H1 (cell line): ENCODE measurements around the gene PDRG1. TPM values are rescaled to one million over a fixed set of nuclear protein-coding genes. Genes with fewer than 3 reads are reported as not detected.

Experiments
- CTCF ChIA-PET: fragments of 300-600 bp; sonication (Branson Sonifier 250); formaldehyde crosslinking; loops from one replicate; lab custom pipeline; 2021; ENCODE audit not compliant: partially characterized antibody; lab: Charles Lee
- POLR2A ChIA-PET: fragments of 300-600 bp; sonication (Branson Sonifier 250); formaldehyde crosslinking; loops from one replicate; lab custom pipeline; 2021; ENCODE audit warnings: inconsistent platforms; ENCODE audit not compliant: partially characterized antibody; lab: Charles Lee
- DNase-seq, 2 experiments: peaks; one replicate each; pipeline versions ENCODE4 v3.0.0 to v3.0.0-alpha.2; 2010 to 2022; ENCODE audit warnings: low spot score in 2 of 2, low read depth in 1 of 2, mixed read lengths in 1 of 2
- FAIRE-seq: peaks from 2 replicates; lab custom pipeline; 2011; peaks lifted over from hg19 to GRCh38; lab: Jason Lieb, UNC
- H2AFZ ChIP-seq: 2 replicates; pipeline ENCODE4 v1.8.1; 2012; ENCODE audit warnings: low read length, inconsistent platforms
- H2AK5ac ChIP-seq: 2 replicates; pipeline ENCODE4 v1.6.1; 2013; ENCODE audit warnings: low read depth, low read length
- H2BK120ac ChIP-seq: replicated peaks from 2 replicates; pipeline ENCODE3; 2013; ENCODE audit warnings: low read depth, low read length, inconsistent platforms
- H2BK12ac ChIP-seq: 2 replicates; pipeline ENCODE4 v1.6.1; 2013; ENCODE audit warnings: low read depth, low read length
- H2BK15ac ChIP-seq: 2 replicates; pipeline ENCODE4 v1.6.1; 2013; ENCODE audit warnings: low read length
- H2BK20ac ChIP-seq: 2 replicates; pipeline ENCODE4 v1.6.1; 2013; ENCODE audit warnings: low read length
- H2BK5ac ChIP-seq: 2 replicates; pipeline ENCODE4 v1.6.1; 2013; ENCODE audit warnings: low read depth, low read length
- H3K14ac ChIP-seq: 2 replicates; pipeline ENCODE4 v1.6.1; 2013; ENCODE audit warnings: inconsistent platforms; ENCODE audit not compliant: insufficient read length
- H3K18ac ChIP-seq: 2 replicates; pipeline ENCODE4 v1.6.1; 2013; ENCODE audit warnings: low read length; ENCODE audit errors: extremely low read depth
- H3K23ac ChIP-seq: 2 replicates; pipeline ENCODE4 v1.6.1; 2013; ENCODE audit warnings: inconsistent platforms; ENCODE audit not compliant: insufficient read length
- H3K23me2 ChIP-seq: 2 replicates; pipeline ENCODE4 v1.6.1; 2013; ENCODE audit warnings: low read depth, low read length
- H3K27ac ChIP-seq: 2 replicates; pipeline ENCODE4 v1.6.1; 2011; ENCODE audit warnings: low read depth, low read length, inconsistent platforms
- H3K27me3 ChIP-seq, 4 experiments: replicated peaks in 1 of 4; 1 replicate in 1 of 4; 2 replicates in 3 of 4; pipeline versions ENCODE4 v1.6.1 to v1.8.1; 2011 to 2013; ENCODE audit warnings: low read length in 3 of 4, mild to moderate bottlenecking in 3 of 4, inconsistent platforms in 2 of 4, mixed read lengths in 2 of 4, moderate library complexity in 1 of 4; ENCODE audit not compliant: control insufficient read depth in 3 of 4, insufficient read depth in 3 of 4; ENCODE audit errors: extremely low read depth in 1 of 4
- H3K36me3 ChIP-seq, 4 experiments: 2 replicates each; pipeline versions ENCODE4 v1.6.1 to v1.8.1; 2011 to 2013; ENCODE audit warnings: mild to moderate bottlenecking in 4 of 4, low read length in 3 of 4, moderate library complexity in 2 of 4, control low read depth in 1 of 4, inconsistent platforms in 1 of 4; ENCODE audit not compliant: insufficient read depth in 4 of 4, control insufficient read depth in 2 of 4
- H3K4ac ChIP-seq: replicated peaks from 2 replicates; pipeline ENCODE3; 2013; ENCODE audit warnings: low read length, low read depth, mixed read lengths, inconsistent platforms; ENCODE audit not compliant: insufficient read length
- H3K4me1 ChIP-seq, 4 experiments: replicated peaks in 1 of 4; 1 replicate in 1 of 4; 2 replicates in 3 of 4; pipeline versions ENCODE4 v1.6.1 to v1.8.1; 2011 to 2013; ENCODE audit warnings: low read length in 3 of 4, inconsistent platforms in 2 of 4, mixed read lengths in 1 of 4; ENCODE audit not compliant: insufficient read depth in 4 of 4, control insufficient read depth in 3 of 4
- H3K4me2 ChIP-seq, 2 experiments: 2 replicates each; pipeline versions ENCODE4 v1.6.1 to v1.8.1; 2011 to 2013; ENCODE audit warnings: low read depth in 2 of 2, low read length in 2 of 2, control low read depth in 1 of 2, inconsistent platforms in 1 of 2, mild to moderate bottlenecking in 1 of 2; ENCODE audit not compliant: insufficient read depth in 1 of 2
- H3K4me3 ChIP-seq, 4 experiments: fragments of 200-600, 300-600 bp in 1 of 4; sonication (generic), shearing (Covaris generic), sonication (Bioruptor Twin) in 1 of 4; 2 replicates each; pipeline versions ENCODE4 v1.5.1 to v1.8.1; 2011 to 2016; ENCODE audit warnings: low read length in 4 of 4, low read depth in 3 of 4, control low read depth in 2 of 4, inconsistent platforms in 2 of 4, mild to moderate bottlenecking in 2 of 4, mixed read lengths in 1 of 4, moderate library complexity in 1 of 4; ENCODE audit not compliant: insufficient read depth in 2 of 4; ENCODE audit errors: extremely low read depth in 1 of 4
- H3K56ac ChIP-seq: replicated peaks from 2 replicates; pipeline ENCODE3; 2013; ENCODE audit warnings: low read depth, mild to moderate bottlenecking, mixed read lengths, low read length, inconsistent platforms; ENCODE audit not compliant: insufficient read length
- H3K79me1 ChIP-seq: 2 replicates; pipeline ENCODE4 v1.6.1; 2013; ENCODE audit warnings: low read depth, low read length, control low read depth
- H3K79me2 ChIP-seq, 2 experiments: 2 replicates each; pipeline versions ENCODE4 v1.6.1 to v1.8.1; 2012 to 2013; ENCODE audit warnings: low read length in 2 of 2, mild to moderate bottlenecking in 2 of 2, inconsistent platforms in 1 of 2; ENCODE audit not compliant: insufficient read depth in 2 of 2, control insufficient read depth in 1 of 2
- H3K9ac ChIP-seq, 4 experiments: replicated peaks in 1 of 4; 1 replicate in 1 of 4; 2 replicates in 3 of 4; pipeline versions ENCODE4 v1.6.1 to v1.8.1; 2011 to 2013; ENCODE audit warnings: low read depth in 3 of 4, low read length in 3 of 4, control low read depth in 2 of 4, mild to moderate bottlenecking in 2 of 4, moderate library complexity in 2 of 4, inconsistent platforms in 1 of 4; ENCODE audit errors: extremely low read depth in 1 of 4
- H3K9me3 ChIP-seq, 2 experiments: 2 replicates each; pipeline versions ENCODE4 v1.6.1 to v1.8.1; 2012 to 2013; ENCODE audit warnings: mild to moderate bottlenecking in 2 of 2, moderate library complexity in 2 of 2, control low read depth in 1 of 2, inconsistent platforms in 1 of 2, low read depth in 1 of 2, low read length in 1 of 2, mixed read lengths in 1 of 2; ENCODE audit not compliant: insufficient read depth in 2 of 2
- H4K20me1 ChIP-seq, 2 experiments: replicated peaks in 1 of 2; 2 replicates each; pipeline versions ENCODE3 to v1.8.1; 2011 to 2013; ENCODE audit warnings: inconsistent platforms in 2 of 2, low read length in 2 of 2, mild to moderate bottlenecking in 1 of 2; ENCODE audit not compliant: insufficient read depth in 2 of 2, control insufficient read depth in 1 of 2
- H4K5ac ChIP-seq: 2 replicates; pipeline ENCODE4 v1.6.1; 2013; ENCODE audit warnings: low read length, low read depth, mixed read lengths, inconsistent platforms; ENCODE audit not compliant: insufficient read length
- H4K8ac ChIP-seq: 2 replicates; pipeline ENCODE4 v1.8.0; 2013; ENCODE audit warnings: mild to moderate bottlenecking, moderate library complexity, low read length, inconsistent platforms; ENCODE audit not compliant: insufficient read depth; ENCODE audit errors: extremely low read depth
- H4K91ac ChIP-seq: replicated peaks from 2 replicates; pipeline ENCODE3; 2013; ENCODE audit warnings: low read length, mixed read lengths, inconsistent platforms; ENCODE audit not compliant: insufficient read length
- EGR1 ChIP-seq: IDR thresholded peaks from 2 replicates; pipeline ENCODE4 v1.6.1; 2011; ENCODE audit warnings: low read depth, low read length, borderline replicate concordance
- POLR2AphosphoS5 ChIP-seq: IDR thresholded peaks from 2 replicates; pipeline ENCODE4 v1.6.1; 2011; ENCODE audit warnings: low read depth, low read length
- SIX5 ChIP-seq: IDR thresholded peaks from 2 replicates; pipeline ENCODE4 v1.6.1; 2011; ENCODE audit warnings: mild to moderate bottlenecking, low read depth, low read length
- WGBS, 2 experiments: shearing (Covaris generic) in 1 of 2; methylation state at CpG; one replicate each; pipeline versions ENCODE4 v1.1.6 to v1.1.7; 2013 to 2015; ENCODE audit warnings: low lambda C conversion rate in 2 of 2, mixed read lengths in 2 of 2, inconsistent platforms in 1 of 2, low coverage in 1 of 2, missing lambda C conversion rate in 1 of 2; ENCODE audit not compliant: insufficient replicate concordance in 2 of 2, insufficient coverage in 1 of 2, insufficient read length in 1 of 2; ENCODE audit errors: extremely low coverage in 1 of 2, missing lambda C conversion rate in 1 of 2; 5-methylcytosine and 5-hydroxymethylcytosine counted together
- polyA plus RNA-seq, 7 experiments: library from polyadenylated mRNA; depleted of rRNA in 3 of 7; stranded (reverse) in 5 of 7; unstranded in 2 of 7; fragments of >200 nt in 5 of 7; fragments of 200-250 nt in 2 of 7; gene quantifications; 1 replicate in 5 of 7; 2 replicates in 1 of 7; 4 replicates in 1 of 7; pipeline versions ENCODE4 v1.2.1 to v1.2.3, GENCODE V29; 2011 to 2013; ENCODE audit warnings: missing spikeins in 2 of 7, mixed read lengths in 2 of 7
- total RNA-seq: library from RNA; stranded (reverse); fragmentation: NEBNext Ultra II Directional; extraction: Animal tissue kit (Norgen Biotek cat#: 25700); gene quantifications from 2 replicates; pipeline ENCODE4 v1.2.1, GENCODE V29; 2021

PDRG1 gene
- total and polyA plus RNA-seq, 2 of the 8 experiments (the other 6 are each of a cell fraction or from before 2014, with no cell fraction given), result 14.2 to 20.8 TPM

GRCh38 chr20:31991339-31991705, 39.5 kb upstream of the PDRG1 start:
- no peak overlapping the region for H3K4ac ChIP-seq
- no peak overlapping the region for H3K9ac ChIP-seq
- no peaks in the 10 kb centered on the region for H3K79me1 ChIP-seq
- no peak overlapping the region for H3K4me3 ChIP-seq
- TF ChIP-seq SIX5, result no peak
- no peak for TF ChIP-seq EGR1
- no peak for TF ChIP-seq POLR2AphosphoS5
- no peak overlapping the region for H4K8ac ChIP-seq
- H3K79me2 ChIP-seq, result no peaks in the 10 kb centered on the region
- no peak for FAIRE-seq
- H4K20me1 ChIP-seq, result peaks cover 0 to 3% of the 10 kb centered on the region in 2 experiments
- H3K27me3 ChIP-seq, result peaks cover 2 to 36% (median 28%) of the 10 kb centered on the region in 4 experiments
- no peak overlapping the region for H4K91ac ChIP-seq
- no peak overlapping the region for H3K56ac ChIP-seq
- H3K4me2 ChIP-seq, result no peak overlapping the region
- H2BK12ac ChIP-seq, result no peak overlapping the region
- 100% methylated on average over 1 of the region's 1 CpG; no CpG with 5 or more reads in 1 of the 2 experiments for WGBS, 2 experiments
- H2BK120ac ChIP-seq, result no peak overlapping the region
- no peak overlapping the region for H2AFZ ChIP-seq
- no peak overlapping the region for H3K23ac ChIP-seq
- H3K36me3 ChIP-seq, result no peaks in the 10 kb centered on the region
- H2BK5ac ChIP-seq, result no peak overlapping the region
- H3K23me2 ChIP-seq, result peaks cover 7% of the 10 kb centered on the region; the same call in 1 of the 2 replicates
- peaks cover 0 to 13% (median 8%) of the 10 kb centered on the region in 4 experiments; a peak in 4 of 7 replicates for H3K4me1 ChIP-seq
- no peak overlapping the region for H2BK20ac ChIP-seq
- CTCF ChIA-PET, result interaction anchor here (0.9 to 1.8 kb wide), 8 partner anchors 16 to 157 kb away, joined by 3 to 6 read pairs (median 4); no protein-coding TSS in a partner anchor
- no peak overlapping the region for H3K14ac ChIP-seq
- no peak overlapping the region for H4K5ac ChIP-seq
- no peak overlapping the region for H2BK15ac ChIP-seq
- no peak overlapping the region for H2AK5ac ChIP-seq
- POLR2A ChIA-PET, result interaction anchor here (1.5 to 3.3 kb wide), 2 partner anchors 16 to 19 kb away, joined by 4 to 8 read pairs; no protein-coding TSS in a partner anchor
- DNase-seq, result no peak
- H3K18ac ChIP-seq, result no peak overlapping the region
- H3K27ac ChIP-seq, result no peak overlapping the region
- H3K9me3 ChIP-seq, result no peaks in the 10 kb centered on the region
